GM12874 (cell line): ENCODE results near the gene DCST2.
A peak's percentile ranks its signal among the peaks of the same experiment; 100 is the strongest.

Source experiments
- CTCF ChIP-seq: IDR thresholded peaks from 2 replicates; pipeline ENCODE4 v1.5.1; 2011; ENCODE audit warnings: low read depth, mild to moderate bottlenecking, control low read depth, low read length, moderate library complexity; ENCODE audit not compliant: insufficient read depth

Gene DCST2

GRCh38 chr1:155060736-155061135, 27.2 kb upstream of the DCST2 start:
- no peak for TF ChIP-seq CTCF

- TF ChIP-seq CTCF: no peak
These were observed 24.2 kb upstream of the DCST2 start for GRCh38 chr1:155057788-155058211.

- no peak for TF ChIP-seq CTCF
These were observed 23.5 kb upstream of the DCST2 start for GRCh38 chr1:155057104-155057503.

GRCh38 chr1:155053531-155054105, 20.0 kb upstream of the DCST2 start:
- no peak for TF ChIP-seq CTCF

GRCh38 chr1:155052439-155053395, 19.1 kb upstream of the DCST2 start:
- TF ChIP-seq CTCF: peak; percentile 54

GRCh38 chr1:155051777-155052398, 18.3 kb upstream of the DCST2 start:
- TF ChIP-seq CTCF: no peak

- no peak for TF ChIP-seq CTCF
These were observed 17.8 kb upstream of the DCST2 start for GRCh38 chr1:155051342-155051776.
